Measurements from ENCODE around the gene MFSD8. TPM values are rescaled to one million over a fixed set of nuclear protein-coding genes. Genes with fewer than 3 reads are reported as not detected.

Gene MFSD8
- polyA plus RNA-seq, 1 donor (not counting 4 experiments of a cell fraction or from before 2014, with no cell fraction given) = 19.0 TPM

DNA sequence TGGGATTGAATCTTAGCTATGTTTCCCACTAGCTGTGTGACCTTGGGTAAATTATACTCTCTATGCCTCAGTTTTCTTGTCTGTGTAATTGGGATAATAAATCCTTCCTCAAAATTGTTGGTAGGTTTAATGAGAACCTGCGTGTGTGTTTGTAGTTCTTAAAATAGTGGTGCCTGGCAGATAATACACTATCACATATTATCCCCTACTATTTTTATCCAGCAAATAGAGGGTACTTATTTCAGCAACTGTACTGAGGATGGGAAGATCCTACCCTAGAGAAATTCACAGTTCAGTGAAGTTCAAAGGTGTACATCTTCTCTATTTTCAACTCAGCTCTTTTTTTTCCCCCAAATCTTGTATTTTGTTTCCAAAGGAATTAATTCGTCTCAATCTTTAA is 17.5 kb upstream of the MFSD8 start:
- Histone ChIP-seq H3K27ac (ENCODE audit: control insufficient read depth, insufficient read depth, low read length) (no peak overlapping the region), H3K4me3 (ENCODE audit: control insufficient read depth in 2 of 3, extremely low read depth in 1 of 3, insufficient read depth in 2 of 3, low read depth in 1 of 3, low read length in 3 of 3) (no peak overlapping the region), H2AFZ (ENCODE audit: control insufficient read depth, low read length) (no peak overlapping the region), H3K36me3 (ENCODE audit: control insufficient read depth in 2 of 2, extremely low read depth in 1 of 2, insufficient read depth in 2 of 2, low read length in 2 of 2) (no peaks in the 10 kb centered on the region), H3K9ac (ENCODE audit: control insufficient read depth, extremely low read depth, insufficient read depth, low read length) (no peak overlapping the region), H4K20me1 (ENCODE audit: control insufficient read depth, extremely low read depth, insufficient read depth, low read length) (no peaks in the 10 kb centered on the region), H3K4me2 (ENCODE audit: control insufficient read depth, extremely low read depth, insufficient read depth, low read depth, low read length) (no peak overlapping the region), H3K27me3 (ENCODE audit: control insufficient read depth, extremely low read depth, insufficient read depth, low read length) (no peaks in the 10 kb centered on the region), H3K4me1 (ENCODE audit: control insufficient read depth, extremely low read depth, insufficient read depth, low read length) (no peaks in the 10 kb centered on the region), H3K79me2 (ENCODE audit: control insufficient read depth, insufficient read depth, low read length) (no peaks in the 10 kb centered on the region), H3K9me1 (ENCODE audit: control insufficient read depth, extremely low read depth, insufficient read depth, low read length) (no peaks in the 10 kb centered on the region), H3K9me3 (ENCODE audit: control insufficient read depth, low read depth, low read length) (no peaks in the 10 kb centered on the region)
- DNase-seq (ENCODE audit: low read depth, low spot score) (no peak), FAIRE-seq (no peak)
- dilution Hi-C loops (cut with MboI; ENCODE audit: extremely low pct_ligation_motif_present, low sequenced_read_pairs) = no loop called here
- TF ChIP-seq EZH2 (IDR thresholded peaks at IDR 0.05; ENCODE audit: low read length) = no peak
- no peak for TF ChIP-seq CTCF (optimal IDR thresholded peaks at IDR 0.05 in 1 of 3, IDR thresholded peaks at IDR 0.05 in 1 of 3, conservative IDR thresholded peaks at IDR 0.05 in 1 of 3; ENCODE audit: extremely low read depth in 1 of 3, insufficient read depth in 2 of 3, low read length in 3 of 3)

DNA sequence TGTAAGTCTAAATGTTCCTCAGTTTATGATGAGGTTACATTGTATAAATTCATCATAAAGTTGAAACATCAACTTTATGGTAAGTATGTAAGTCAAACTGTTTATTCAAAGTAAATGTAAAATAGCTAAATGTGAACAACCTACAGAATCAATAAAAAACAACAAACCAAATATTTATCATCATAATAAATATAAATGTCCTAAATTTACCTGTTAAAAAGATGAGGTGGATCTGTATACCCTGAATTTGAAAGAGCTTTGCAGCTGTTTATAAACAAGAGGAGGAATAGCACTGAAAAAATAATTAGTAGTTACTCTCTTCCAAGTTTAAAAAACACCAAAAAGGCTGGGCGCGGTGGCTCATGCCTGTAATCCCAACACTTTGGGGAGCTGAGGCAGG is 14.0 kb upstream of the MFSD8 start:
- Histone ChIP-seq H3K4me3 (ENCODE audit: control insufficient read depth in 2 of 3, extremely low read depth in 1 of 3, insufficient read depth in 2 of 3, low read depth in 1 of 3, low read length in 3 of 3) (no peak overlapping the region), H3K27me3 (ENCODE audit: control insufficient read depth, extremely low read depth, insufficient read depth, low read length) (no peaks in the 10 kb centered on the region), H3K79me2 (ENCODE audit: control insufficient read depth, insufficient read depth, low read length) (peaks cover 3% of the 10 kb centered on the region), H3K9me3 (ENCODE audit: control insufficient read depth, low read depth, low read length) (no peaks in the 10 kb centered on the region), H3K4me1 (ENCODE audit: control insufficient read depth, extremely low read depth, insufficient read depth, low read length) (no peaks in the 10 kb centered on the region), H3K4me2 (ENCODE audit: control insufficient read depth, extremely low read depth, insufficient read depth, low read depth, low read length) (no peak overlapping the region), H3K27ac (ENCODE audit: control insufficient read depth, insufficient read depth, low read length) (no peak overlapping the region), H3K36me3 (ENCODE audit: control insufficient read depth in 2 of 2, extremely low read depth in 1 of 2, insufficient read depth in 2 of 2, low read length in 2 of 2) (peaks cover 0 to 2% of the 10 kb centered on the region in 2 experiments), H4K20me1 (ENCODE audit: control insufficient read depth, extremely low read depth, insufficient read depth, low read length) (no peaks in the 10 kb centered on the region), H3K9me1 (ENCODE audit: control insufficient read depth, extremely low read depth, insufficient read depth, low read length) (no peaks in the 10 kb centered on the region), H3K9ac (ENCODE audit: control insufficient read depth, extremely low read depth, insufficient read depth, low read length) (no peak overlapping the region), H2AFZ (ENCODE audit: control insufficient read depth, low read length) (no peak overlapping the region)
- TF ChIP-seq EZH2 (IDR thresholded peaks at IDR 0.05; ENCODE audit: low read length) (no peak), CTCF (optimal IDR thresholded peaks at IDR 0.05 in 1 of 3, IDR thresholded peaks at IDR 0.05 in 1 of 3, conservative IDR thresholded peaks at IDR 0.05 in 1 of 3; ENCODE audit: extremely low read depth in 1 of 3, insufficient read depth in 2 of 3, low read length in 3 of 3) (no peak)
- DNase-seq (ENCODE audit: low read depth, low spot score) (no peak), FAIRE-seq (no peak)
- dilution Hi-C loops (cut with MboI; ENCODE audit: extremely low pct_ligation_motif_present, low sequenced_read_pairs) = no loop called here
